GM18909 (cell line): ENCODE measurements around the gene VPS45.
"Not testable (repeated sequence)": the region's sequence is repeated elsewhere in the genome, so short reads cannot be mapped to it uniquely, and the experiment has no call there.

Experiments
- ATAC-seq: cut with Tn5 transposase; IDR thresholded peaks from one replicate; pipeline ENCODE4 v1.9.1; 2021; ENCODE audit warnings: mild to moderate bottlenecking; ENCODE audit not compliant: unreplicated experiment, poor library complexity

Gene VPS45

DNA sequence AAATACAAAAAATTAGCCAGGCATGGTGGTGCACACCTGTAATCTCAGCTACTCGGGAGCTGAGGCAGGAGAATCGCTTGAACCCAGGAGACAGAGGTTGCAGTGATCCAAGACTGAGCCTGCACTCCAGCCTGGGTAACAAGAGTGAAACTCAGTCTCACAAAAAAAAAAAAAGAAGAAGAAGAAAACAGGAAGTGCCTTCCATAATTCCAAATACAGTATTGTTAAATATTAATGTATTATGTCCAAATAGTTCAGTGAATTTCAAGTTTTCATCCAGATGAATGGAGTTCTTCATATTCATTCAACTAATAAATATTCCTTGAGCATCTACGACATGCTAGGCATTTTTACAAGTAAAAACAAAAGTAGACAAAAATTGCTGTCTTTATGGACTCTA lies 115.5 kb downstream of the VPS45 start:
- no peak for ATAC-seq

- no peak for ATAC-seq
Measured at GRCh38 chr1:150185481-150185880, 117.9 kb downstream of the VPS45 start.

DNA sequence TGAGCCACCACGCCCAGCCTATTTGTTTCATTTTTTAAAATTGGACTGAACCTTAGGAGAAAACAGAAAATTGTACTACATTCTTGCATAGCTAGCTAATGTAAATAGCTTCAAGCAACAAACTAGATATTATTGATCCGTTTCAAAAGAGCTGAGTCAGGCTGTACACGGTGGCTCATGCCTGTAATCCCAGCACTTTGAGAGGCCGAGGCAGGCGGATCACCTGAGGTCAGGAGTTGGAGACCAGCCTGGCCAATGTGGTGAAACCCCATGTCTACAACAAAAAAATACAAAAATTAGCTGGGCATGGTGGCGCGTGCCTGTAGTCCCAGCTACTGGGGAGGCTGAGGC lies 118.8 kb downstream of the VPS45 start:
- ATAC-seq, result not testable (repeated sequence)

GRCh38 chr1:150186789-150187559 lies 119.4 kb downstream of the VPS45 start:
- no peak for ATAC-seq

- no peak for ATAC-seq
Measured at GRCh38 chr1:150187560-150187931, 120.0 kb downstream of the VPS45 start.

DNA sequence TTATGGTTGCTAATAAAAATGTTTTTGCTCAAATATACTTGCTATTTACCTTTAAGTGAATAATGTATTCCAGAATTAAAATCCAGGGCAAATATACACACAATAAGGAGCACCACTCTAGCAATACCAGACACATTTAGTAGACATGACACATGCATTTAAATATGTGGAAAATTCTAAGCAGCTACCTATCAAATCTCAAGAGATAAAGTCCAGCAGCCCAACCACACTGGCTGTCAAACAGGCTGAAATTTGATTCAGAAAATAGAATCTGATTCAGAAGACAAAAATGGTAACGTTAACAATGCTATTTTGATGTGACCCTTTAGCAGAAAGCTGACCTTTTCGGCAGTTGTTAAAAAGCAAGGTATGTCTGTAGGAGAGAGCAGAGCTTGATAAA lies 124.4 kb downstream of the VPS45 start:
- ATAC-seq, result no peak

DNA sequence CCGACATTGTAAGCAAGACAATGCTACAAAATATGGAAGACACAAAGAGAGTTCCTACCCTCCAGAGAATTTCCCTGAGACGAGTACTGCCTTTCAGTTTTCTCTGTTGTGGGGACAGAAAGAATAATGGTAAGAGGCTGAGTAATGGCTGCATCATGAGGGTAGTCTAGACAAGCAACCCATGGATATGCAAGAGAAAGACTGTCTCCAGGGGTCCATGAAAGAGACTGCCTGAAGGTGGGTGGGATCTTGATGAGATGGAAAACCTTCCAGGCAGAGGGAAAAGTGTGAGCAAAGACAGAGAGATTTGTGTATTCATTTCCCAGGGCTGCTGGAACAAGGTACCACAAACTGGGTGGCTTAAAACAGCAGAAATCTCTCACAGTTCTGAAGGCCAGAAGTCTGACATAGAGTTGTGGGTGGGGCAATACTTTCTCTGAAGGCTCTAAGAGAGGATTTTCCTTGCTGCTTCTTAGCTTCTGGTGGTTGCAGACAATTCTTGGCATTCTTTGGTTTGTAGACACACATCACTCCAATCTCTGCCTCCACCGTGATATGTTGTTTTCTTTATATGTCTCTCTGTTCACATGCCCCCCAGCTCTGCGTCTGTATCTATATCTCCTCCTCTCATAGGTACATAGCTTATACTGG lies 126.9 kb downstream of the VPS45 start:
- ATAC-seq, result no peak
